Osteocyte (in vitro differentiated cells): Measurements from ENCODE around the gene CORO1C. TPM values are rescaled to one million over a fixed set of nuclear protein-coding genes. Genes with fewer than 3 reads are reported as not detected.
A peak's percentile ranks its signal among the peaks of the same experiment; 100 is the strongest.

Experiments used
- DNase-seq: peaks from one replicate; pipeline ENCODE4 v3.0.0; 2021; ENCODE audit warnings: mixed read lengths; ENCODE audit not compliant: unreplicated experiment; ENCODE audit errors: extremely low spot score
- H3K27ac Mint-ChIP-seq: one replicate; pipeline ENCODE4 v1.8.0; 2021; ENCODE audit warnings: mild to moderate bottlenecking, mixed read lengths; ENCODE audit not compliant: unreplicated experiment
- H3K27me3 Mint-ChIP-seq: one replicate; pipeline ENCODE4 v1.8.0; 2021; ENCODE audit warnings: mixed read lengths; ENCODE audit not compliant: unreplicated experiment
- H3K36me3 Mint-ChIP-seq: one replicate; pipeline ENCODE4 v1.8.0; 2021; ENCODE audit warnings: mixed read lengths; ENCODE audit not compliant: unreplicated experiment
- H3K4me1 Mint-ChIP-seq: one replicate; pipeline ENCODE4 v1.8.0; 2021; ENCODE audit warnings: mixed read lengths; ENCODE audit not compliant: unreplicated experiment
- H3K4me3 Mint-ChIP-seq: one replicate; pipeline ENCODE4 v1.8.0; 2021; ENCODE audit warnings: mild to moderate bottlenecking, moderate library complexity, mixed read lengths; ENCODE audit not compliant: unreplicated experiment
- H3K9me3 Mint-ChIP-seq: one replicate; pipeline ENCODE4 v1.8.0; 2021; ENCODE audit warnings: mixed read lengths; ENCODE audit not compliant: unreplicated experiment
- total RNA-seq: library from RNA; stranded (reverse); gene quantifications from 2 replicates; pipeline ENCODE4 v1.2.1, GENCODE V29; 2021
- TF ChIP-seq, protein P1 (sequence below): fragments of 200-600 bp; sonication (generic); IDR thresholded peaks from 2 replicates; pipeline ENCODE4 v1.5.0; 2021; ENCODE audit warnings: antibody characterized with exemption, mild to moderate bottlenecking, moderate library complexity

Gene CORO1C
- total RNA-seq, 1 donor from 2014 or later, result 234 TPM

DNA sequence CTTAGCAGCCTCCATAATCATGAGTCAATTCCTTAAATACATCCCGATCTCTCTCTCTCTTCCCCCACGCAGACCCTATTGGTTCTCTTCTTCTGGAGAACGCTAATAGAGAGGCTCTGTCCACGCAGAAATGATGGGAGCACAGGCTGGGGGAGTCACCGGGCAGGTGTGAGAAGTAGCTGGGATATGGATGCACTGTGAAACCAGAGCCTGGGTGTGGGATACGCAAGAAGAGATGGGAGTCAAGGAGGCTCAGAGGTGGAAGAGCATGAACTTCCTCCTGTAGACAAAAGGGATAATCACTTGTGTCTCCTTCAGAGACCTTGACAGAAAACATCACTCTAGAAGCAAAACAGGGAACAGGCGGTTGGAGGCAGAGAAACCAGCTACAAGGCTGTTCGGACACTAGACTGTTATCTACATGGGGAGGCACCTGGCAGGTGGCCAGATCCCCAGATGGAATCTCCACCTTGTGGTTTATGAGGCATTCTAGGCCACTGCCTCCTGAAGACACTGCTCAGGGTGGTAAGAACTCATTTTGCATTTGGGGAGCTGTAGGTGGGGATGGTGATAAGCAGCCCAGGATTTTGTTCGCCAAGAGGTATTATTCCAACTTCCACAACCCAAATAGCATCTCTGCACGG, 90.4 kb downstream of the CORO1C start:
- no peak for DNase-seq
- TF ChIP-seq, protein P1, sequence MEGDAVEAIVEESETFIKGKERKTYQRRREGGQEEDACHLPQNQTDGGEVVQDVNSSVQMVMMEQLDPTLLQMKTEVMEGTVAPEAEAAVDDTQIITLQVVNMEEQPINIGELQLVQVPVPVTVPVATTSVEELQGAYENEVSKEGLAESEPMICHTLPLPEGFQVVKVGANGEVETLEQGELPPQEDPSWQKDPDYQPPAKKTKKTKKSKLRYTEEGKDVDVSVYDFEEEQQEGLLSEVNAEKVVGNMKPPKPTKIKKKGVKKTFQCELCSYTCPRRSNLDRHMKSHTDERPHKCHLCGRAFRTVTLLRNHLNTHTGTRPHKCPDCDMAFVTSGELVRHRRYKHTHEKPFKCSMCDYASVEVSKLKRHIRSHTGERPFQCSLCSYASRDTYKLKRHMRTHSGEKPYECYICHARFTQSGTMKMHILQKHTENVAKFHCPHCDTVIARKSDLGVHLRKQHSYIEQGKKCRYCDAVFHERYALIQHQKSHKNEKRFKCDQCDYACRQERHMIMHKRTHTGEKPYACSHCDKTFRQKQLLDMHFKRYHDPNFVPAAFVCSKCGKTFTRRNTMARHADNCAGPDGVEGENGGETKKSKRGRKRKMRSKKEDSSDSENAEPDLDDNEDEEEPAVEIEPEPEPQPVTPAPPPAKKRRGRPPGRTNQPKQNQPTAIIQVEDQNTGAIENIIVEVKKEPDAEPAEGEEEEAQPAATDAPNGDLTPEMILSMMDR, result no peak
- Mint-ChIP-seq H3K9me3 (no peaks in the 10 kb centered on the region), H3K27ac (peak overlapping the region; percentile 42), H3K36me3 (peaks cover 36% of the 10 kb centered on the region), H3K4me3 (no peak overlapping the region), H3K4me1 (peaks cover 39% of the 10 kb centered on the region), H3K27me3 (no peaks in the 10 kb centered on the region)

DNA sequence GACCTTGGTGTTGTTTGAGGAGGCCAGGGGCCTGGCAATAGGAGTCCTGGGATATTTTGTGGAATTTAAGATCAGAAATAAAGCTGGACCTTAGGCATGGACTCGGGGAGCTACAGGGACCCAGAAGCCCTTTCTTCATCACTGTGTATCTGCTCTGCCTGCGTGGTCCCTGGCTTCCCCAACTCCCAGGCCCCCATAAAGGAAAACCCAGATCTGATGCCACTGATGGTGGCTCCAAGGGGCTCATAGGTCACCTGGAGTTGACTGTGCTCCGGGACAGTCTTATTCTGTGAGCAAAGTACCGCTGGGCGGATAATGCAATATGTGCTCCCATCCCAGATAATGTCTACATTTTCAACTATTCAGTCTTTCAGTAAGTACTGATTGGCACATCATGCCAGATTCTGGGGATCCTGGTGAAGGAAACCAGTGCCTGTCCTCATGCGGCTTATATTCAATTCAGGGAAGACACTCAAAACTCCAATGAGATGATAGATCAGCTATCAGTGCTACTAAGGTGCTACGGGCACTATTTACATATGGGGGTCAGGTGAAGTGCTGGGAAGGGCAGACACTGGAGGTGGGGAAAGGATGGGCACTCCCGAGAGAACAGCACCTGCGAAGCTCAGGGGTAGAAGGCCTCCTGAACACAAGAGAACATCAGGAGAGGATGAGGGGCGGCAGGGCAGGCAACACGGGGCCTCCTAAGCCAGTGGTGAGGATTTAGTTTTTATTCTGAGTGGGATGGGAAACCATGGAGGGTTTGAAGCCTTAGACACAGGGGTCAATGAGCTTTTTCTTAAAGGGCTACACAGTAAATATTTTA, 92.1 kb downstream of the CORO1C start:
- Mint-ChIP-seq H3K27ac (no peak overlapping the region), H3K27me3 (no peaks in the 10 kb centered on the region), H3K4me3 (no peak overlapping the region), H3K4me1 (peaks cover 40% of the 10 kb centered on the region), H3K9me3 (no peaks in the 10 kb centered on the region), H3K36me3 (peaks cover 20% of the 10 kb centered on the region)
- TF ChIP-seq, protein P1, result no peak
- no peak for DNase-seq

DNA sequence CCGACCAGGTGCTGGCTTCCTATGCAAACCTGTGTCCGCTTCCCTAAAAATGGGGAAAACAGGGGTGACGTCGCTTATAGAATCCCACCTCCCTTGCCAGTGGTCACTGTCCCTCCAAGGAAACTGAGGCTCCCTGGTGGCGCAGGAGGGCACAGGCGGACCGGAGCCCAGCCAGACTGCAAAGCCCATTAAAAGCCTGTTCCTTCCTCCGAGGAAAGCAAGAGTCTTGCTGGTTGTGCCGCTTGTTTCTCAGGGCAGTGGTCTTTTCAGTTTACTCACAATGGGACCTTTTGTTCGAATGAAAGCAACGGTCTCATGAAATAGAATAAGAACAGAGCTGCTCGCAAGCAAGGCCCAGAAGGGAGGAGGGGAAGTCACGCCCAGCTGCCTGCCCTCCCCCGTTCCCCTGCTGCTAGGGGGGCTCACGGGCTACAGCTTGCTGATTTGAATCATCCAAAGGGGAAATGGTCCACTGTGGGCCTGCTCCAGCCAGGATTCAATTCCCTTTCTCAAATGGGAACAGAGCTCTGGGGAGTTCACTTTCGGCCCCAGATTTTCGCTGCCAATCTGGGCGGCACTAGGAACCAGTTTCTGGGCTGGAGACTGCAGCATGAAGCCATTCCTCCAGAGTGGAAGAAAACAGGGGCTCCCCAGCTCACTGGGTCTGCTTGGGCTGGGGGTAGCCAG, 93.0 kb downstream of the CORO1C start:
- TF ChIP-seq, protein P1, result no peak
- no peak overlapping the region for H3K27ac Mint-ChIP-seq
- no peaks in the 10 kb centered on the region for H3K27me3 Mint-ChIP-seq
- no peak overlapping the region for H3K4me3 Mint-ChIP-seq
- H3K36me3 Mint-ChIP-seq, result peaks cover 13% of the 10 kb centered on the region
- peaks cover 34% of the 10 kb centered on the region for H3K4me1 Mint-ChIP-seq
- no peaks in the 10 kb centered on the region for H3K9me3 Mint-ChIP-seq
- no peak for DNase-seq

DNA sequence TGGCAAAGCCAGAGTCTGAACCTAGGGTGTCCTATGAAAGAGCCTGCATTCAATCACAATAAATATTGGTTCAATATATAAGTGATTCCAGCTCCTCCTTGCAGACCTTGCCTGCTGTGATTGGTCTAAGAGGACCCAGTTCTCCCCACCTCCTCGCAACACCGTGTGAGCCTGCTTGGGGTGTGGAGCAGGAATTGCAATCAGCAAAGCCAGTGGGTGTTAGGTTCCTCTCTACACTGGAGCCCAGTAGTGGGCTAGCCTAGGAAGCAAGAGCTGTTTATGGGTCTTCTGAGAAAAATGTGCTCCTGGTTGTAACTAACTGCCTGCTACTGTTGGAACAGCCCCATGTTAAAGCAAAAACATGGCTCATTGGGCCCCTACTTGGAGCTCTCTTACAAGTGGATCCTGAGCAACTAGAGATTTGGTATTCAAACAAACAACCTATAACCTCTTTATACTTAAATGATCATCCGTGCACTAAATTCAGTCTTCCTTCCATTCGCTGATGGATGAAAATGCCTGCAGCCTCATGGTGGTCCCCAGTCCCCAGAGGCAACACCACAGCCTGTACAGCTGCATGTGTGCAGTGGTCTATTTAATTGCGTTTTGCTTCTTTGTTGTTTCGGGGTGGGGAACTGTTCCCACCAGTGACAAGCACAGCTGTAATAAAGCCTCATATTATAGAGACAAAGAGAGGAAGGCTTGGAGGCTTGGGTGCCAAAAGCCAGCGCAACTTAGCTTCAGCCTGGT, 93.9 kb downstream of the CORO1C start:
- Mint-ChIP-seq H3K27ac (no peak overlapping the region), H3K27me3 (no peaks in the 10 kb centered on the region), H3K4me1 (peaks cover 36% of the 10 kb centered on the region), H3K9me3 (no peaks in the 10 kb centered on the region), H3K4me3 (no peak overlapping the region), H3K36me3 (peaks cover 13% of the 10 kb centered on the region)
- TF ChIP-seq, protein P1, result no peak
- no peak for DNase-seq
